ENCODE data around the gene TIAM2. TPM values are rescaled to one million over a fixed set of nuclear protein-coding genes. Genes with fewer than 3 reads are reported as not detected.

Gene TIAM2
- total and polyA plus RNA-seq, 9 of the 15 experiments (the other 6 are each of a cell fraction or from before 2014, with no cell fraction given), result 0.73 to 6.5 (median 4.3) TPM

DNA sequence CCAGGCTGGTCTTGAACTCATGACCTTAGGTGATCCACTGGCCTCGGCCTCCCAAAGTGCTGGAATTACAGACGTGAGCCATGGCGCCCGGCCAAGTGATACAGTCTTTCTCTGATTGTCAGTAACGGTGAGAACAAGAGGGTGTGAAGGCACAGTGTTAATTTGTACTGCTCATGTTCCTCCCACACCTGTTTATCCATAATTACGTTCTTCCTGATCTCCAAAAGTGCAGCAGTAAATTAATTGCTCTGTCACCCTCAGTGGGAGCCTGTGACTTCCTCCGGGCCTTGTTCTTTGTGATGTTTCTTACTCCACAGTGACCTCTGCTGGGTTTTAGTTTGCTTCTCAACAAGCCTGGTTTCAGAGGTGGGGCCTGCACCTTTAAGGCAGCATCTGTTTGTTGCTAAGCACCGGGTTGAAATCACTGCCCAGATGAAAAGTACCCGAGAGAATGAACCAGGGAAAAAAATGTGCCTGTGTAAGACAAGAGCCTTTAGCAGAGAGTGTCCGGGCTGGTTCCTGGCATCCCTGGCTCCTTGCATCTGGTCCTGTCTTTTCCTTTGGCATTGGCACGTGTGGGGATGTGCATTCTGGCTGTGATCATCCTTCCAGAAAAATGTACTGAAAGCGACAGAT lies 179.6 kb downstream of the TIAM2 start:
- Histone ChIP-seq H3K79me2 (ENCODE audit: control insufficient read depth, insufficient read depth, low read length) (no peaks in the 10 kb centered on the region), H4K20me1 (replicated peaks; ENCODE audit: control insufficient read depth, insufficient read depth, low read length) (no peaks in the 10 kb centered on the region), H3K27ac (ENCODE audit: extremely low read depth, low read depth, low read length) (no peak overlapping the region), H3K4me1 (replicated peaks in 1 of 2; ENCODE audit: control insufficient read depth in 2 of 2, insufficient read depth in 2 of 2, low read length in 2 of 2) (peaks cover 0 to 2% of the 10 kb centered on the region in 2 experiments; a peak in 1 of 5 replicates), H3K27me3 (ENCODE audit: control insufficient read depth in 2 of 2, insufficient read depth in 2 of 2, low read length in 2 of 2) (peaks cover 5 to 15% of the 10 kb centered on the region in 2 experiments; a peak in 3 of 5 replicates), H3K9ac (ENCODE audit: insufficient read depth in 1 of 2, low read depth in 2 of 2, low read length in 2 of 2) (no peak overlapping the region), H2AFZ (ENCODE audit: low read depth, low read length) (peak overlapping the region; percentile 41; the same call in 1 of the 2 replicates), H3K9me3 (replicated peaks; ENCODE audit: control insufficient read depth, insufficient read depth, low read depth, low read length) (no peaks in the 10 kb centered on the region), H3K36me3 (ENCODE audit: control insufficient read depth, insufficient read depth, low read length) (no peaks in the 10 kb centered on the region), H3K4me3 (no peak overlapping the region), H3K4me2 (ENCODE audit: insufficient read depth, low read length) (no peak overlapping the region), H3K9me1 (ENCODE audit: control insufficient read depth, insufficient read depth, low read length) (no peaks in the 10 kb centered on the region)
- ChIA-PET CTCF (ENCODE audit: low intra/inter-chr PET ratio) (interaction anchor here (1.2 to 3.9 kb wide), 4 partner anchors 246 to 1020 kb away, joined by 8 to 34 read pairs (median 16); no protein-coding TSS in a partner anchor), POLR2A (no interaction called here)
- no TSS peak for BruUV-seq (replicated peaks)
- ATAC-seq, result peak; percentile 98
- intact Hi-C loops (cut with micrococcal nuclease), result loop anchor here (1.0 to 5.0 kb wide), 4 partner anchors 246 to 1022 kb away; no protein-coding TSS in a partner anchor
- peak; percentile 60 to 83 (median 72) for DNase-seq (ENCODE audit: extremely low read depth in 1 of 4, low spot score in 3 of 4)
- in situ Hi-C loops (cut with MboI), result loop anchor here (5.0 kb wide), 2 partner anchors 242 to 497 kb away; no protein-coding TSS in a partner anchor
- 12% methylated on average over 12 of the region's 12 CpGs for WGBS (ENCODE audit: insufficient coverage, low coverage, missing lambda C conversion rate)
- FAIRE-seq, result peak; percentile 85
- no peak for TF ChIP-seq RHOXF2B (CRISPR knock-in tag; conservative IDR thresholded peaks at IDR 0.05)
- TF ChIP-seq SUPT5H (IDR thresholded peaks at IDR 0.05), result no peak
- no peak for TF ChIP-seq MAFF (IDR thresholded peaks at IDR 0.05; ENCODE audit: low read length)
- no peak for TF ChIP-seq CREB5 (CRISPR knock-in tag; IDR thresholded peaks at IDR 0.05)
- TF ChIP-seq THAP7 (CRISPR knock-in tag; IDR thresholded peaks at IDR 0.05), result no peak
- no peak for TF ChIP-seq VEZF1 (CRISPR knock-in tag; IDR thresholded peaks at IDR 0.05)
- TF ChIP-seq MCM2 (IDR thresholded peaks at IDR 0.05; ENCODE audit: low read depth), result no peak
- TF ChIP-seq ARID2 (IDR thresholded peaks at IDR 0.05), result peak; percentile 59; the same call in 1 of the 2 replicates
- TF ChIP-seq, protein P1, sequence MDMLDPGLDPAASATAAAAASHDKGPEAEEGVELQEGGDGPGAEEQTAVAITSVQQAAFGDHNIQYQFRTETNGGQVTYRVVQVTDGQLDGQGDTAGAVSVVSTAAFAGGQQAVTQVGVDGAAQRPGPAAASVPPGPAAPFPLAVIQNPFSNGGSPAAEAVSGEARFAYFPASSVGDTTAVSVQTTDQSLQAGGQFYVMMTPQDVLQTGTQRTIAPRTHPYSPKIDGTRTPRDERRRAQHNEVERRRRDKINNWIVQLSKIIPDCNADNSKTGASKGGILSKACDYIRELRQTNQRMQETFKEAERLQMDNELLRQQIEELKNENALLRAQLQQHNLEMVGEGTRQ (CRISPR knock-in tag; IDR thresholded peaks at IDR 0.05), result no peak
- no peak for TF ChIP-seq MIER1 (IDR thresholded peaks at IDR 0.05; ENCODE audit: low read depth)
- TF ChIP-seq SP2 (IDR thresholded peaks at IDR 0.05; ENCODE audit: extremely low read depth, low read depth, low read length, poor library complexity, severe bottlenecking), result no peak
- no peak for TF ChIP-seq FOS (IDR thresholded peaks at IDR 0.05; ENCODE audit: extremely low read depth, insufficient read length)
- no peak for TF ChIP-seq LARP7 (IDR thresholded peaks at IDR 0.05)
- TF ChIP-seq RFX1 (IDR thresholded peaks at IDR 0.05), result peak; percentile 81
- no peak for TF ChIP-seq CHCHD3 (CRISPR knock-in tag; IDR thresholded peaks at IDR 0.05)
- no peak for TF ChIP-seq ZNF134 (CRISPR knock-in tag; conservative IDR thresholded peaks at IDR 0.05)
- TF ChIP-seq, protein P2, sequence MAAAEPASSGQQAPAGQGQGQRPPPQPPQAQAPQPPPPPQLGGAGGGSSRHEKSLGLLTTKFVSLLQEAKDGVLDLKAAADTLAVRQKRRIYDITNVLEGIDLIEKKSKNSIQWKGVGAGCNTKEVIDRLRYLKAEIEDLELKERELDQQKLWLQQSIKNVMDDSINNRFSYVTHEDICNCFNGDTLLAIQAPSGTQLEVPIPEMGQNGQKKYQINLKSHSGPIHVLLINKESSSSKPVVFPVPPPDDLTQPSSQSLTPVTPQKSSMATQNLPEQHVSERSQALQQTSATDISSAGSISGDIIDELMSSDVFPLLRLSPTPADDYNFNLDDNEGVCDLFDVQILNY (CRISPR knock-in tag; IDR thresholded peaks at IDR 0.05), result no peak
- peak; percentile 69; the same call in 1 of the 2 replicates for TF ChIP-seq SPI1 (IDR thresholded peaks at IDR 0.05; ENCODE audit: borderline replicate concordance, low read depth, low read length)
- TF ChIP-seq MAFG (tag; conservative IDR thresholded peaks at IDR 0.05), result peak; percentile 79

All from K562 (cell line).